ENCODE results near the gene KSR2.

GRCh38 chr12:117832459-117833457 lies 136.0 kb downstream of the KSR2 start:
- TF ChIP-seq POLR2AphosphoS5 (IDR thresholded peaks at IDR 0.05; ENCODE audit: low read length) (no peak), NFIC (IDR thresholded peaks at IDR 0.05; ENCODE audit: low read depth, low read length) (no peak), IRF3 (IDR thresholded peaks at IDR 0.05) (no peak), PBX3 (IDR thresholded peaks at IDR 0.05; ENCODE audit: insufficient replicate concordance, low read depth, low read length) (no peak), MYC (IDR thresholded peaks at IDR 0.05; ENCODE audit: insufficient read depth, insufficient read length, insufficient replicate concordance, low read length, severe bottlenecking) (no peak), ETV6 (conservative IDR thresholded peaks at IDR 0.05 in 1 of 2, IDR thresholded peaks at IDR 0.05 in 1 of 2; ENCODE audit: borderline replicate concordance in 1 of 2, low read depth in 1 of 2) (no peak), CBX5 (IDR thresholded peaks at IDR 0.05; ENCODE audit: low read depth) (no peak)

All from GM12878 (cell line).